SK-N-SH (cell line): ENCODE results near the gene LRRC34. TPM values are rescaled to one million over a fixed set of nuclear protein-coding genes. Genes with fewer than 3 reads are reported as not detected.
A peak's percentile ranks its signal among the peaks of the same experiment; 100 is the strongest.

Experiments used
- CTCF ChIA-PET: fragments of 300-600, 350-600 bp; formaldehyde crosslinking; extraction: SDS; loops from one replicate; lab custom pipeline; 2021; lab: Yijun Ruan, JAX
- POLR2A ChIA-PET: fragments of 350-600 bp; sonication (Branson Sonifier 250); formaldehyde crosslinking; extraction: SDS; loops from one replicate; lab custom pipeline; 2020; ENCODE audit warnings: antibody characterized with exemption, inconsistent platforms; lab: Yijun Ruan, JAX
- DNase-seq: peaks from one replicate; pipeline ENCODE4 v3.0.0; 2012
- H2AFZ ChIP-seq: fragments of 200-600 bp; sonication (generic); 2 replicates; pipeline ENCODE4 v1.8.1; 2016; ENCODE audit warnings: antibody characterized with exemption, mild to moderate bottlenecking, low read depth
- H3F3A ChIP-seq: fragments of 200-600 bp; sonication (generic); replicated peaks from 2 replicates; pipeline ENCODE3; 2016; ENCODE audit warnings: antibody characterized with exemption, mild to moderate bottlenecking; ENCODE audit not compliant: insufficient read depth
- H3K27ac ChIP-seq, 2 experiments: fragments of 200-500 bp in 1 of 2; fragments of 200-600 bp in 1 of 2; sonication (Bioruptor generic) in 1 of 2; sonication (generic), shearing (Covaris generic) in 1 of 2; 2 replicates each; pipeline versions ENCODE4 v1.5.1 to v1.6.1; 2014 to 2016; ENCODE audit warnings: low read depth in 2 of 2, inconsistent platforms in 1 of 2, low read length in 1 of 2, mild to moderate bottlenecking in 1 of 2, mixed read lengths in 1 of 2
- H3K27me3 ChIP-seq: fragments of 200-600 bp; sonication (generic), shearing (Covaris generic); 2 replicates; pipeline ENCODE4 v1.6.1; 2016; ENCODE audit warnings: mixed run types; ENCODE audit not compliant: insufficient read depth
- H3K36me3 ChIP-seq, 2 experiments: fragments of 200-500 bp in 1 of 2; fragments of 200-600 bp in 1 of 2; sonication (Bioruptor generic) in 1 of 2; sonication (generic) in 1 of 2; replicated peaks in 1 of 2; 2 replicates each; pipeline versions ENCODE3 to v1.5.1; 2014 to 2016; ENCODE audit warnings: low read length in 1 of 2, mild to moderate bottlenecking in 1 of 2; ENCODE audit not compliant: insufficient read depth in 2 of 2, control insufficient read depth in 1 of 2
- H3K4me1 ChIP-seq, 2 experiments: fragments of 200-500 bp in 1 of 2; fragments of 200-600 bp in 1 of 2; sonication (Bioruptor generic) in 1 of 2; sonication (generic), shearing (Covaris generic) in 1 of 2; 2 replicates each; pipeline versions ENCODE4 v1.5.1 to v1.6.1; 2014 to 2016; ENCODE audit warnings: low read depth in 1 of 2, low read length in 1 of 2, mixed run types in 1 of 2; ENCODE audit not compliant: insufficient read depth in 2 of 2, control insufficient read depth in 1 of 2
- H3K4me2 ChIP-seq: fragments of 200-600 bp; sonication (generic), shearing (Covaris generic); 2 replicates; pipeline ENCODE4 v1.6.1; 2017; ENCODE audit warnings: mixed run types
- H3K4me3 ChIP-seq, 2 experiments: fragments of 200-500 bp in 1 of 2; fragments of 200-600 bp in 1 of 2; sonication (Bioruptor generic) in 1 of 2; sonication (generic), shearing (Covaris generic) in 1 of 2; 2 replicates each; pipeline versions ENCODE4 v1.5.1 to v1.8.1; 2014 to 2016; ENCODE audit warnings: low read depth in 2 of 2, inconsistent platforms in 1 of 2, low read length in 1 of 2, mild to moderate bottlenecking in 1 of 2, mixed read lengths in 1 of 2, moderate library complexity in 1 of 2
- H3K79me2 ChIP-seq: fragments of 200-600 bp; sonication (generic); 2 replicates; pipeline ENCODE4 v1.8.1; 2017; ENCODE audit warnings: mild to moderate bottlenecking; ENCODE audit not compliant: insufficient read depth
- H3K9ac ChIP-seq: fragments of 200-600 bp; sonication (generic); 2 replicates; pipeline ENCODE4 v1.6.1; 2017; ENCODE audit warnings: mixed run types
- H3K9me2 ChIP-seq: fragments of 200-600 bp; sonication (generic); 2 replicates; pipeline ENCODE4 v1.6.1; 2017; ENCODE audit warnings: mixed run types
- H3K9me3 ChIP-seq: fragments of 200-600 bp; sonication (generic); 2 replicates; pipeline ENCODE4 v1.6.1; 2017; ENCODE audit warnings: mixed run types, mild to moderate bottlenecking, moderate library complexity
- H4K20me1 ChIP-seq: fragments of 200-600 bp; sonication (generic); 2 replicates; pipeline ENCODE4 v1.6.1; 2017; ENCODE audit warnings: mild to moderate bottlenecking, mixed run types; ENCODE audit not compliant: insufficient read depth
- ELF1 ChIP-seq: IDR thresholded peaks from 2 replicates; pipeline ENCODE4 v1.4.0; 2012
- EP300 ChIP-seq, 2 experiments: IDR thresholded peaks; 2 replicates each; pipeline versions ENCODE4 v1.4.0 to v1.6.1; 2012; ENCODE audit warnings: borderline replicate concordance in 1 of 2, low read depth in 1 of 2, low read length in 1 of 2
- EZH2phosphoT487 ChIP-seq: fragments of 200-600 bp; sonication (generic); IDR thresholded peaks from 2 replicates; pipeline ENCODE4 v1.6.1; 2017; ENCODE audit warnings: low read depth, mixed run types, mild to moderate bottlenecking, antibody characterized with exemption, moderate library complexity, borderline replicate concordance
- FOSL2 ChIP-seq: IDR thresholded peaks from 2 replicates; pipeline ENCODE4 v1.4.0; 2012; ENCODE audit warnings: low read depth, mild to moderate bottlenecking, moderate library complexity, borderline replicate concordance
- FOXJ3 ChIP-seq: sonication (generic); formaldehyde crosslinking; IDR thresholded peaks from 2 replicates; pipeline ENCODE4 v1.5.1; 2020; ENCODE audit warnings: mild to moderate bottlenecking, missing genetic modification reagents
- FOXM1 ChIP-seq: IDR thresholded peaks from 2 replicates; pipeline ENCODE4 v1.4.0; 2012; ENCODE audit warnings: low read depth, mild to moderate bottlenecking
- GABPA ChIP-seq: IDR thresholded peaks from 2 replicates; pipeline ENCODE4 v1.4.0; 2012; ENCODE audit warnings: low read depth, mild to moderate bottlenecking
- IRF3 ChIP-seq: fragments of 150-350 bp; IDR thresholded peaks from 2 replicates; pipeline ENCODE4 v1.6.1; 2016; ENCODE audit warnings: mild to moderate bottlenecking, low read depth, low read length
- JUND ChIP-seq: IDR thresholded peaks from 2 replicates; pipeline ENCODE4 v1.4.0; 2012
- MAX ChIP-seq: IDR thresholded peaks from 2 replicates; pipeline ENCODE4 v1.4.0; 2012; ENCODE audit warnings: low read depth
- MEF2A ChIP-seq: IDR thresholded peaks from 2 replicates; pipeline ENCODE4 v1.4.0; 2012; ENCODE audit warnings: low read depth, borderline replicate concordance
- POLR2AphosphoS5 ChIP-seq: IDR thresholded peaks from 2 replicates; pipeline ENCODE4 v1.6.1; 2012; ENCODE audit warnings: low read depth, low read length
- RCOR1 ChIP-seq: fragments of 150-350 bp; IDR thresholded peaks from 2 replicates; pipeline ENCODE4 v1.6.1; 2017; ENCODE audit warnings: antibody characterized with exemption, low read length
- REST ChIP-seq: IDR thresholded peaks from 2 replicates; pipeline ENCODE4 v1.6.1; 2012; ENCODE audit warnings: mild to moderate bottlenecking, low read depth, low read length, moderate library complexity
- RFX5 ChIP-seq: IDR thresholded peaks from 2 replicates; pipeline ENCODE4 v1.6.1; 2012; ENCODE audit warnings: mild to moderate bottlenecking, improper control_type of control experiment, low read length
- SMC3 ChIP-seq: IDR thresholded peaks from 2 replicates; pipeline ENCODE4 v1.6.1; 2012; ENCODE audit warnings: low read depth, low read length, improper control_type of control experiment
- TAF1 ChIP-seq: IDR thresholded peaks from 2 replicates; pipeline ENCODE4 v1.6.1; 2012; ENCODE audit warnings: low read depth, mild to moderate bottlenecking, low read length, moderate library complexity, borderline replicate concordance
- TCF12 ChIP-seq: IDR thresholded peaks from 2 replicates; pipeline ENCODE4 v1.4.0; 2012
- TEAD4 ChIP-seq: IDR thresholded peaks from 2 replicates; pipeline ENCODE4 v1.4.0; 2012; ENCODE audit warnings: mild to moderate bottlenecking, borderline replicate concordance; ENCODE audit not compliant: insufficient read depth
- USF2 ChIP-seq: fragments of 150-350 bp; IDR thresholded peaks from 2 replicates; pipeline ENCODE4 v1.6.1; 2017; ENCODE audit warnings: antibody characterized with exemption, low read length, low read depth, borderline replicate concordance
- YY1 ChIP-seq: IDR thresholded peaks from 2 replicates; pipeline ENCODE4 v1.4.0; 2012; ENCODE audit warnings: low read depth, mild to moderate bottlenecking
- WGBS: methylation state at CpG from one replicate; pipeline ENCODE4 v1.1.6; 2017; ENCODE audit warnings: low lambda C conversion rate; 5-methylcytosine and 5-hydroxymethylcytosine counted together
- polyA plus RNA-seq, 3 experiments: library from polyadenylated mRNA; depleted of rRNA; stranded (reverse); fragments of >200 nt; gene quantifications; 2 replicates each; pipeline ENCODE4 v1.2.3, GENCODE V29; 2012

The LRRC34 gene
- polyA plus RNA-seq, 1 of the 3 experiments (the other 2 are of a cell fraction): 1.6 TPM

- TF ChIP-seq REST (no peak), FOSL2 (no peak; the same call in 1 of the 2 replicates), FOXM1 (peak; percentile 66; the same call in 1 of the 2 replicates), POLR2AphosphoS5 (0 out of 2 replicates have a peak, but pooled peaks have one; percentile 12), TEAD4 (no peak), MAX (0 out of 2 replicates have a peak, but pooled peaks have one; percentile 12), YY1 (0 out of 2 replicates have a peak, but pooled peaks have one; percentile 16), JUND (0 out of 2 replicates have a peak, but pooled peaks have one; percentile 17), SMC3 (no peak), TAF1 (no peak)
Measured at GRCh38 chr3:169811631-169812331, 923 bp downstream of the LRRC34 start (continued).

- DNase-seq: no peak
- POLR2A ChIA-PET: interaction anchor here (0.9 kb wide), 1 partner anchor 37 kb away, joined by 5 read pairs; the partner anchor contains the start of gene MYNN
- CTCF ChIA-PET: no interaction called here
- Histone ChIP-seq H3K9me3 (no peaks in the 10 kb centered on the region), H3K79me2 (no peaks in the 10 kb centered on the region), H3K4me3 (no peak overlapping the region)
- TF ChIP-seq POLR2AphosphoS5 (no peak), ELF1 (no peak), MEF2A (no peak), GABPA (no peak), MAX (no peak), YY1 (no peak), RFX5 (no peak), TEAD4 (no peak), EP300 (IDR thresholded peaks at IDR 0.05; ENCODE audit: borderline replicate concordance in 1 of 2, low read depth in 1 of 2, low read length in 1 of 2) (no peak), FOSL2 (no peak), SMC3 (no peak), TCF12 (no peak), FOXJ3 (CRISPR knock-in tag) (no peak), USF2 (no peak), IRF3 (no peak), EZH2phosphoT487 (no peak), RCOR1 (no peak)
- TF ChIP-seq, all 33 proteins: peak for 0
- H3F3A ChIP-seq: no peaks in the 10 kb centered on the region
- H3K9ac ChIP-seq: no peak overlapping the region
- no peak overlapping the region for H3K27ac ChIP-seq
- H4K20me1 ChIP-seq: no peaks in the 10 kb centered on the region
- H3K4me2 ChIP-seq: no peak overlapping the region
- 71% methylated on average over 2 of the region's 2 CpGs for WGBS
- peaks cover 0 to 11% of the 10 kb centered on the region in 2 experiments; a peak in 2 of 4 replicates for H3K4me1 ChIP-seq
- H3K9me2 ChIP-seq: no peaks in the 10 kb centered on the region
- peak overlapping the region; percentile 60; the same call in 1 of the 2 replicates for H2AFZ ChIP-seq
- H3K36me3 ChIP-seq: peaks cover 0 to 2% of the 10 kb centered on the region in 2 experiments
- H3K27me3 ChIP-seq: no peaks in the 10 kb centered on the region
Measured at GRCh38 chr3:169809230-169809795, 3.4 kb downstream of the LRRC34 start.
